KOPT-K1 (cell line): ENCODE measurements around the gene DENND6A.
A peak's percentile ranks its signal among the peaks of the same experiment; 100 is the strongest.

Source experiments
- H3K27ac ChIP-seq: fragments of 200-600 bp; sonication (generic); 2 replicates; pipeline ENCODE4 v1.5.1; 2016; ENCODE audit warnings: antibody characterized with exemption, mild to moderate bottlenecking, low read depth, low read length; ENCODE audit not compliant: poor library complexity, severe bottlenecking
- H3K36me3 ChIP-seq: fragments of 200-600 bp; sonication (generic); 2 replicates; pipeline ENCODE4 v1.5.1; 2017; ENCODE audit warnings: antibody characterized with exemption, mild to moderate bottlenecking, low read length, moderate library complexity; ENCODE audit not compliant: insufficient read depth
- H3K9me3 ChIP-seq: fragments of 200-600 bp; sonication (generic); 2 replicates; pipeline ENCODE4 v1.5.1; 2017; ENCODE audit warnings: antibody characterized with exemption, low read length, mild to moderate bottlenecking; ENCODE audit not compliant: insufficient read depth, poor library complexity, severe bottlenecking

Gene DENND6A

GRCh38 chr3:57587905-57588304 lies 105.0 kb downstream of the DENND6A start:
- Histone ChIP-seq H3K9me3 (no peaks in the 10 kb centered on the region), H3K27ac (no peak overlapping the region), H3K36me3 (peaks cover 74% of the 10 kb centered on the region)

GRCh38 chr3:57586778-57587177 lies 106.1 kb downstream of the DENND6A start:
- Histone ChIP-seq H3K9me3 (no peaks in the 10 kb centered on the region), H3K36me3 (peaks cover 74% of the 10 kb centered on the region), H3K27ac (no peak overlapping the region)

- peaks cover 85% of the 10 kb centered on the region for H3K36me3 ChIP-seq
- no peak overlapping the region for H3K27ac ChIP-seq
- H3K9me3 ChIP-seq = no peaks in the 10 kb centered on the region
These were observed 109.3 kb downstream of the DENND6A start for GRCh38 chr3:57583544-57583943.

- Histone ChIP-seq H3K27ac (no peak overlapping the region), H3K36me3 (peaks cover 86% of the 10 kb centered on the region), H3K9me3 (no peaks in the 10 kb centered on the region)
These were observed 110.3 kb downstream of the DENND6A start for GRCh38 chr3:57582474-57583168.

GRCh38 chr3:57577801-57578200 lies 115.1 kb downstream of the DENND6A start:
- peak overlapping the region; percentile 3 for H3K27ac ChIP-seq
- no peaks in the 10 kb centered on the region for H3K9me3 ChIP-seq
- peaks cover 98% of the 10 kb centered on the region for H3K36me3 ChIP-seq

GRCh38 chr3:57575966-57576626 lies 116.8 kb downstream of the DENND6A start:
- H3K36me3 ChIP-seq = peaks cover 98% of the 10 kb centered on the region
- no peaks in the 10 kb centered on the region for H3K9me3 ChIP-seq
- no peak overlapping the region for H3K27ac ChIP-seq
